ENCODE results near the gene MAN2A1. TPM values are rescaled to one million over a fixed set of nuclear protein-coding genes. Genes with fewer than 3 reads are reported as not detected.

MAN2A1 gene
- total RNA-seq, 1 experiment from 2014 or later, result 78.0 TPM

DNA sequence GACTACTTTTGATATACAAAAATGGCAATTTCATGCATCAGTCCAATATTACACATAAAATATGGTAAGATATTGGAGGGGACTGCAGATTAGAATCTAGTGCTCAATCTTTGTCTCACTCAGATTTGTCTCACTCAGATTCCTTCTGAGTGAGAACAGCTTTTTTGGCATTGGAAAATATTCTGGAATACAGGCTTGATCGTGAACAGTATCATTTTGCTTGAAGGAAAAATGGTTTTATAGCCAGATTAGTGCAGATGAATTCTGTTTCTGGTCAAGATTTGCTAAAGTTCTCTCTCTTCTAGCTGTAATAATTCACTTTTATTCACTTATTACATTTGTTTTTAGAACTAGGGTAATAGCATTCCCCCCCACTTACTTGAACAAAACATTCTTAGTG, 51.2 kb downstream of the MAN2A1 start:
- WGBS (ENCODE audit: extremely low coverage, insufficient read length, low lambda C conversion rate), result no CpG with 5 or more reads among the region's 1 CpG
- no peak overlapping the region for H2BK15ac ChIP-seq (ENCODE audit: low read depth, low read length)
- H2BK12ac ChIP-seq (ENCODE audit: insufficient read length, low read depth, low read length), result no peak overlapping the region
- no peaks in the 10 kb centered on the region for H3K23me2 ChIP-seq (ENCODE audit: insufficient read length, low read depth, low read length, poor library complexity, severe bottlenecking)
- Mint-ChIP-seq H3K9me3 (no peaks in the 10 kb centered on the region; a peak in 1 of 5 replicates), H3K4me1 (peaks cover 76 to 83% of the 10 kb centered on the region in 2 experiments), H3K36me3 (ENCODE audit: insufficient read depth in 1 of 3, low read depth in 3 of 3) (peaks cover 8 to 22% (median 13%) of the 10 kb centered on the region in 3 experiments), H3K4me3 (peak overlapping the region; percentile 47 to 72), H3K27ac (peak overlapping the region; percentile 94 to 99 (median 98); a peak in 6 of 7 replicates), H3K27me3 (ENCODE audit: low read depth) (no peaks in the 10 kb centered on the region)
- no peak overlapping the region for H2BK20ac ChIP-seq (ENCODE audit: low read depth, low read length, poor library complexity, severe bottlenecking)
- TF ChIP-seq, protein P1, sequence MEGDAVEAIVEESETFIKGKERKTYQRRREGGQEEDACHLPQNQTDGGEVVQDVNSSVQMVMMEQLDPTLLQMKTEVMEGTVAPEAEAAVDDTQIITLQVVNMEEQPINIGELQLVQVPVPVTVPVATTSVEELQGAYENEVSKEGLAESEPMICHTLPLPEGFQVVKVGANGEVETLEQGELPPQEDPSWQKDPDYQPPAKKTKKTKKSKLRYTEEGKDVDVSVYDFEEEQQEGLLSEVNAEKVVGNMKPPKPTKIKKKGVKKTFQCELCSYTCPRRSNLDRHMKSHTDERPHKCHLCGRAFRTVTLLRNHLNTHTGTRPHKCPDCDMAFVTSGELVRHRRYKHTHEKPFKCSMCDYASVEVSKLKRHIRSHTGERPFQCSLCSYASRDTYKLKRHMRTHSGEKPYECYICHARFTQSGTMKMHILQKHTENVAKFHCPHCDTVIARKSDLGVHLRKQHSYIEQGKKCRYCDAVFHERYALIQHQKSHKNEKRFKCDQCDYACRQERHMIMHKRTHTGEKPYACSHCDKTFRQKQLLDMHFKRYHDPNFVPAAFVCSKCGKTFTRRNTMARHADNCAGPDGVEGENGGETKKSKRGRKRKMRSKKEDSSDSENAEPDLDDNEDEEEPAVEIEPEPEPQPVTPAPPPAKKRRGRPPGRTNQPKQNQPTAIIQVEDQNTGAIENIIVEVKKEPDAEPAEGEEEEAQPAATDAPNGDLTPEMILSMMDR (conservative IDR thresholded peaks at IDR 0.05), result no peak
- peak overlapping the region; percentile 95 for H3K27ac ChIP-seq (ENCODE audit: insufficient read length, low read depth, low read length)
- H4K91ac ChIP-seq (ENCODE audit: insufficient read length, low read depth, low read length), result no peak overlapping the region
- no peak overlapping the region for H4K8ac ChIP-seq (replicated peaks; ENCODE audit: insufficient read length, low read depth, low read length)
- no peak overlapping the region for H2AFZ ChIP-seq (ENCODE audit: low read length)
- H2BK5ac ChIP-seq (ENCODE audit: insufficient read length, low read length), result no peak overlapping the region
- no peaks in the 10 kb centered on the region for H3K79me1 ChIP-seq (ENCODE audit: insufficient read depth, low read depth, low read length, poor library complexity, severe bottlenecking)
- H2AK5ac ChIP-seq (ENCODE audit: insufficient read length, low read length), result no peak overlapping the region
- H4K5ac ChIP-seq (ENCODE audit: insufficient read length, low read depth, low read length), result no peak overlapping the region
- no peak overlapping the region for H2BK120ac ChIP-seq (ENCODE audit: low read depth, low read length, poor library complexity, severe bottlenecking)
- no peak overlapping the region for H3K18ac ChIP-seq (ENCODE audit: insufficient read length, low read depth, low read length)
- no peak overlapping the region for H3T11ph ChIP-seq (ENCODE audit: low read length)
- peak overlapping the region; percentile 17 for H3K4me2 ChIP-seq (ENCODE audit: insufficient read depth, insufficient read length, low read length)
- no peak for DNase-seq
- H4K20me1 ChIP-seq (ENCODE audit: control insufficient read depth, insufficient read depth, insufficient read length), result no peaks in the 10 kb centered on the region
- H3K4me1 ChIP-seq (ENCODE audit: insufficient read depth, low read length), result peaks cover 19% of the 10 kb centered on the region; the same call in 1 of the 2 replicates
- H3K14ac ChIP-seq (ENCODE audit: insufficient read depth, low read length), result no peak overlapping the region
- H3K27me3 ChIP-seq (ENCODE audit: insufficient read depth, low read length), result no peaks in the 10 kb centered on the region
- no peaks in the 10 kb centered on the region for H3K9me3 ChIP-seq (ENCODE audit: control insufficient read depth, low read depth, low read length)
- no peak overlapping the region for H3K23ac ChIP-seq (ENCODE audit: insufficient read length, low read depth, low read length)
- H3K56ac ChIP-seq (ENCODE audit: insufficient read length, low read depth, low read length), result no peak overlapping the region
- peak overlapping the region; percentile 22 for H3K9ac ChIP-seq (ENCODE audit: extremely low read depth, insufficient read length, low read length)
- no peak overlapping the region for H3K4ac ChIP-seq (ENCODE audit: low read depth, low read length)
- H3K79me2 ChIP-seq (ENCODE audit: insufficient read depth, low read length), result peaks cover 3% of the 10 kb centered on the region; the same call in 1 of the 2 replicates

All from H9 (cell line).